PC-9 (cell line): Measurements from ENCODE around the gene INSYN2B. TPM values are rescaled to one million over a fixed set of nuclear protein-coding genes. Genes with fewer than 3 reads are reported as not detected.

Experiments
- BruUV-seq: library from RNA; stranded (reverse); fragments of 400-500 nt; replicated peaks from 2 replicates; lab custom pipeline; 2021; lab: Mats Ljungman, UMichigan
- CTCF ChIA-PET: fragments of 300-600 bp; sonication (Branson Sonifier 250); formaldehyde crosslinking; loops from one replicate; lab custom pipeline; 2022; ENCODE audit warnings: antibody characterized with exemption; lab: Charles Lee
- POLR2A ChIA-PET: fragments of 300-600 bp; sonication (Branson Sonifier 250); formaldehyde crosslinking; loops from one replicate; lab custom pipeline; 2022; ENCODE audit warnings: antibody characterized with exemption; ENCODE audit not compliant: unreplicated experiment; lab: Charles Lee
- DNase-seq, 2 experiments: peaks; one replicate each; pipeline versions ENCODE4 v3.0.0 to v3.0.0-alpha.2; 2015 to 2022; ENCODE audit warnings: mixed read lengths in 1 of 2
- H2AFZ ChIP-seq: fragments of 200-600 bp; sonication (generic); 2 replicates; pipeline ENCODE4 v1.8.1; 2017; ENCODE audit warnings: antibody characterized with exemption
- H3F3A ChIP-seq: fragments of 200-600 bp; sonication (generic); 2 replicates; pipeline ENCODE4 v1.8.1; 2017; ENCODE audit warnings: antibody characterized with exemption, mild to moderate bottlenecking, low read depth; ENCODE audit not compliant: insufficient read depth
- H3K27ac ChIP-seq: fragments of 200-600 bp; sonication (generic); 2 replicates; pipeline ENCODE4 v1.6.1; 2016; ENCODE audit warnings: mixed run types
- H3K27me3 ChIP-seq: fragments of 200-600 bp; sonication (generic); 2 replicates; pipeline ENCODE4 v1.6.1; 2016; ENCODE audit warnings: low read depth, mixed run types; ENCODE audit not compliant: insufficient read depth
- H3K36me3 ChIP-seq: fragments of 200-600 bp; sonication (generic); 2 replicates; pipeline ENCODE4 v1.6.1; 2016; ENCODE audit warnings: low read depth, mixed run types
- H3K4me1 ChIP-seq: fragments of 200-600 bp; sonication (generic); replicated peaks from 2 replicates; pipeline ENCODE4 v1.6.1; 2016; ENCODE audit warnings: mixed run types; ENCODE audit not compliant: insufficient read depth
- H3K4me2 ChIP-seq: fragments of 200-600 bp; sonication (generic); 2 replicates; pipeline ENCODE4 v1.6.1; 2017; ENCODE audit warnings: mixed run types
- H3K4me3 ChIP-seq: fragments of 200-600 bp; sonication (generic); 2 replicates; pipeline ENCODE4 v1.6.1; 2016; ENCODE audit warnings: mixed run types
- H3K79me2 ChIP-seq: fragments of 200-600 bp; sonication (generic); 2 replicates; pipeline ENCODE4 v1.6.1; 2017; ENCODE audit warnings: low read depth, mixed run types
- H3K9me2 ChIP-seq: fragments of 200-600 bp; sonication (generic); 2 replicates; pipeline ENCODE4 v1.8.1; 2017; ENCODE audit warnings: mild to moderate bottlenecking; ENCODE audit not compliant: insufficient read depth
- H3K9me3 ChIP-seq: fragments of 200-600 bp; sonication (generic); 2 replicates; pipeline ENCODE4 v1.8.1; 2016; ENCODE audit warnings: low read depth; ENCODE audit not compliant: insufficient read depth
- H4K20me1 ChIP-seq: fragments of 200-600 bp; sonication (generic); 2 replicates; pipeline ENCODE4 v1.8.1; 2017; ENCODE audit not compliant: insufficient read depth
- CTCF ChIP-seq: fragments of 200-600 bp; sonication (generic); conservative IDR thresholded peaks from 2 replicates; pipeline ENCODE4 v1.6.1; 2017; ENCODE audit warnings: mixed run types, antibody characterized with exemption, mild to moderate bottlenecking, moderate library complexity
- EZH2 ChIP-seq: fragments of 200-600 bp; sonication (generic); IDR thresholded peaks from 2 replicates; pipeline ENCODE4 v1.8.0; 2017; ENCODE audit warnings: antibody characterized with exemption, low read depth
- intact Hi-C: fragments of 100-400 bp; cut with micrococcal nuclease; formaldehyde crosslinking; loops from one replicate; pipeline ENCODE4 v1.10.0; 2022; ENCODE audit not compliant: unreplicated experiment
- total RNA-seq: library from RNA; stranded (reverse); gene quantifications from 2 replicates; pipeline ENCODE4 v1.2.3, GENCODE V29; 2021

Gene INSYN2B
- total RNA-seq, 1 experiment from 2014 or later, result not detected

GRCh38 chr5:169856571-169856970 is 123.7 kb downstream of the INSYN2B start:
- no peaks in the 10 kb centered on the region for H3K27me3 ChIP-seq
- H3K79me2 ChIP-seq, result no peaks in the 10 kb centered on the region
- peaks cover 4% of the 10 kb centered on the region; the same call in 1 of the 2 replicates for H3K9me3 ChIP-seq
- H3K4me3 ChIP-seq, result no peak overlapping the region
- peaks cover 8% of the 10 kb centered on the region; the same call in 1 of the 2 replicates for H3K4me1 ChIP-seq
- intact Hi-C loops, result no loop called here
- no peak overlapping the region for H2AFZ ChIP-seq
- CTCF ChIA-PET, result no interaction called here
- POLR2A ChIA-PET, result no interaction called here
- no peaks in the 10 kb centered on the region for H3K36me3 ChIP-seq
- H3F3A ChIP-seq, result no peaks in the 10 kb centered on the region
- TF ChIP-seq CTCF, result no peak
- TF ChIP-seq EZH2, result no peak
- DNase-seq, result peak in 1 of 2 experiments; percentile 51
- no peak overlapping the region for H3K4me2 ChIP-seq
- no peaks in the 10 kb centered on the region for H3K9me2 ChIP-seq
- no peaks in the 10 kb centered on the region for H4K20me1 ChIP-seq
- H3K27ac ChIP-seq, result 0 out of 2 replicates have a peak overlapping the region, but pooled peaks have one; percentile 14
- no TSS peak for BruUV-seq

DNA sequence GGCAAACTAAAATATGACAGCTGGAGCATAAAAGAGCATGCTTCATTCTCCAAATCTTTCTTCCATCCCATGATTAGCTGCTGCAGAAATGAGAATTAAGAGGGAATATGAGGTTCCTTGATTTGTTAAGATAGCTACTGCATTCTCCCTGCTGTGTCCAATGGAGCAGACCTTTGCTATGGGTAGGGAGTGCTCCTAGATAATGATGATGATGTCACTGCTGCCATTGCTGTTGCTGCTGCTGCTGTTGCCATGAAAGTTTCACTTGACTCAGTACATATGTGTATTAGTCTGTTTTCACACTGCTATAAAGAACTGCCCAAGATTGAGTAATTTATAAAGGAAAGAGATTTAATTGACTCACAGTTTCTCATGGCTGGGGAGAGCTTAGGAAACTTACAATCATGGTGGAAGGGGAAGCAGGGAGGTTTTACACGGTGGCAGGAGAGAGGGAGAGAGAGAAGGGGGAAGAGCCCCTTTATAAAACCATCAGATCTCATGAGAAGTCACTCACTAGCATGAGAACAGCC is 128.9 kb downstream of the INSYN2B start:
- BruUV-seq, result no TSS peak
- H3K27me3 ChIP-seq, result no peaks in the 10 kb centered on the region
- H3K4me1 ChIP-seq, result 0 out of 2 replicates have a peak, but pooled peaks cover under 1% of the 10 kb centered on the region
- POLR2A ChIA-PET, result no interaction called here
- H3K27ac ChIP-seq, result no peak overlapping the region
- CTCF ChIA-PET, result no interaction called here
- no peaks in the 10 kb centered on the region for H3K79me2 ChIP-seq
- H3F3A ChIP-seq, result no peaks in the 10 kb centered on the region
- H3K36me3 ChIP-seq, result no peaks in the 10 kb centered on the region
- no peak overlapping the region for H3K4me2 ChIP-seq
- H2AFZ ChIP-seq, result no peak overlapping the region
- no peaks in the 10 kb centered on the region for H3K9me2 ChIP-seq
- DNase-seq, result no peak
- H3K4me3 ChIP-seq, result no peak overlapping the region
- H4K20me1 ChIP-seq, result no peaks in the 10 kb centered on the region
- peaks cover 18% of the 10 kb centered on the region for H3K9me3 ChIP-seq
- TF ChIP-seq CTCF (no peak), EZH2 (no peak)
- intact Hi-C loops, result no loop called here

DNA sequence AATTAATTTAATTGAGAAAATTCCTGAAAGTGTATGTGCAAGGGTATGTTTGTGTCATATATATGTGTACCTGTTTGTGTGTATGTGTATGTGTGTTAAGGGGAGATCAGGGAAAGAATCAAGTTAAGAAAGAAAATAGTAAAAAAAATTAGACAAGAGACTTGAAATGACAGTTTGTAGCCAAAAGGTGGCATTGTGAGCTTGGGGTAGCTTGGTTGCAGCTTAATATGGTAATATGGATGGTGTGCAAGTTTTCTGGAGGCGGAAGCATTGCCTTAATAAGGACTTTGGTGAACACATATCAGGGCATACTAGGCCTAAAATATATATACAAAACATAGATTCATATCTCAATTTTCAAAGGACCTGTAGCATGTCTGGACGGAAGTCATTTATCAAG is 129.9 kb downstream of the INSYN2B start:
- intact Hi-C loops, result no loop called here
- Histone ChIP-seq H3K4me2 (no peak overlapping the region), H2AFZ (no peak overlapping the region), H3K27ac (no peak overlapping the region), H3K9me3 (peaks cover 18% of the 10 kb centered on the region), H3K4me3 (no peak overlapping the region), H3K79me2 (no peaks in the 10 kb centered on the region), H3F3A (no peaks in the 10 kb centered on the region), H3K27me3 (no peaks in the 10 kb centered on the region), H3K4me1 (no peaks in the 10 kb centered on the region), H3K9me2 (no peaks in the 10 kb centered on the region), H3K36me3 (no peaks in the 10 kb centered on the region), H4K20me1 (no peaks in the 10 kb centered on the region)
- BruUV-seq, result no TSS peak
- CTCF ChIA-PET, result interaction anchor here (0.9 kb wide), 1 partner anchor 130 kb away, joined by 4 read pairs; the partner anchor contains the start of gene INSYN2B
- no peak for DNase-seq
- POLR2A ChIA-PET, result no interaction called here
- TF ChIP-seq CTCF, result peak; percentile 39
- no peak for TF ChIP-seq EZH2
